IMR-90 (cell line): ENCODE data around the gene LEMD3.

Source experiments
- CEBPB ChIP-seq: IDR thresholded peaks from 2 replicates; pipeline ENCODE4 v1.6.1; 2012; ENCODE audit warnings: low read depth, low read length, improper control_type of control experiment
- CHD1 ChIP-seq: IDR thresholded peaks from 2 replicates; pipeline ENCODE4 v1.6.1; 2012; ENCODE audit warnings: low read depth, low read length, improper control_type of control experiment
- CTCF ChIP-seq: conservative IDR thresholded peaks from 2 replicates; pipeline ENCODE4 v1.5.1; 2012; ENCODE audit warnings: mild to moderate bottlenecking, low read depth, low read length, improper control_type of control experiment
- POLR2A ChIP-seq: IDR thresholded peaks from 2 replicates; pipeline ENCODE4 v1.6.1; 2012; ENCODE audit warnings: mild to moderate bottlenecking, low read depth, low read length
- RFX5 ChIP-seq: IDR thresholded peaks from 2 replicates; pipeline ENCODE4 v1.8.0; 2012; ENCODE audit warnings: low read depth, mild to moderate bottlenecking, low read length, moderate library complexity
- SMC3 ChIP-seq: fragments of 150-350 bp; IDR thresholded peaks from 2 replicates; pipeline ENCODE4 v1.6.1; 2016; ENCODE audit warnings: low read depth, mild to moderate bottlenecking, antibody characterized with exemption, low read length, moderate library complexity

- no peak for TF ChIP-seq SMC3
- TF ChIP-seq POLR2A: no peak
- TF ChIP-seq CTCF: no peak
- no peak for TF ChIP-seq CHD1
- no peak for TF ChIP-seq RFX5
- TF ChIP-seq CEBPB: no peak
These were observed 6.0 kb downstream of the LEMD3 start for GRCh38 chr12:65175385-65175784.
